NB4 (cell line): Measurements from ENCODE around the gene CFAP221.

ENCODE experiments used
- DNase-seq: peaks from one replicate; pipeline ENCODE4 v3.0.0; 2010; ENCODE audit warnings: low read depth
- H3K4me3 ChIP-seq: one replicate; pipeline ENCODE4 v1.5.1; 2011; ENCODE audit warnings: mild to moderate bottlenecking, low read depth, low read length, moderate library complexity
- CTCF ChIP-seq: IDR thresholded peaks from one replicate; pipeline ENCODE4 v1.5.1; 2012; ENCODE audit warnings: low read depth, low read length
- MAX ChIP-seq: IDR thresholded peaks from 2 replicates; pipeline ENCODE4 v1.6.1; 2011; ENCODE audit warnings: low read depth, low read length
- MYC ChIP-seq: IDR thresholded peaks from 2 replicates; pipeline ENCODE4 v1.6.1; 2011; ENCODE audit warnings: low read depth, low read length
- POLR2A ChIP-seq: IDR thresholded peaks from 2 replicates; pipeline ENCODE4 v1.6.1; 2011; ENCODE audit warnings: mild to moderate bottlenecking; ENCODE audit not compliant: insufficient read length; ENCODE audit errors: extremely low read depth

The CFAP221 gene

GRCh38 chr2:119520696-119521432, 23.4 kb upstream of the CFAP221 start:
- DNase-seq: no peak
- no peak overlapping the region for H3K4me3 ChIP-seq
- no peak for TF ChIP-seq MAX
- no peak for TF ChIP-seq CTCF
- no peak for TF ChIP-seq MYC
- no peak for TF ChIP-seq POLR2A

GRCh38 chr2:119521433-119522050, 22.7 kb upstream of the CFAP221 start:
- no peak for DNase-seq
- no peak overlapping the region for H3K4me3 ChIP-seq
- TF ChIP-seq MAX: no peak
- TF ChIP-seq MYC: no peak
- no peak for TF ChIP-seq POLR2A
- TF ChIP-seq CTCF: no peak

GRCh38 chr2:119522671-119523070, 21.6 kb upstream of the CFAP221 start:
- no peak overlapping the region for H3K4me3 ChIP-seq
- TF ChIP-seq MAX (no peak), POLR2A (no peak), MYC (no peak), CTCF (no peak)
- no peak for DNase-seq

- no peak overlapping the region for H3K4me3 ChIP-seq
- DNase-seq: no peak
- no peak for TF ChIP-seq MAX
Measured at GRCh38 chr2:119523383-119523951, 20.8 kb upstream of the CFAP221 start.

GRCh38 chr2:119523952-119524694, 20.1 kb upstream of the CFAP221 start, which contains the start of gene SCTR:
SCTR (minus strand) TSS chr2:119524483; CDS start chr2:119524226, 257 bp downstream.
- DNase-seq: no peak
- no peak for TF ChIP-seq POLR2A
- TF ChIP-seq CTCF: no peak
- TF ChIP-seq MAX: no peak
- TF ChIP-seq MYC: no peak
- no peak within 1 kb of the TSS for H3K4me3 ChIP-seq

GRCh38 chr2:119525614-119526013, 18.6 kb upstream of the CFAP221 start:
- TF ChIP-seq POLR2A: no peak
- no peak for TF ChIP-seq MYC
- TF ChIP-seq MAX: no peak
- no peak for TF ChIP-seq CTCF
- no peak for DNase-seq
- H3K4me3 ChIP-seq: no peak overlapping the region
